Heart left ventricle (tissue), 13 donors: ENCODE results near the gene HNRNPA2B1.

ENCODE experiments used
- POLR2A ChIP-seq, 2 donors: fragments of 450-650 bp; IDR thresholded peaks; one replicate each; pipeline ENCODE4 v1.6.1; 2017; ENCODE audit warnings: antibody characterized with exemption in 2 of 2, mild to moderate bottlenecking in 2 of 2, moderate library complexity in 2 of 2
- TF ChIP-seq, protein P1 (sequence below), 12 donors: fragments of 200-600 bp; sonication (generic) in 4 of 12; IDR thresholded peaks; one replicate each; pipeline versions ENCODE4 v1.5.0 to v1.8.0; 2018 to 2022; ENCODE audit warnings: antibody characterized with exemption in 12 of 12, mild to moderate bottlenecking in 5 of 12
- donor health status: ischemic (EF 13 %, LVEDD 7.1; RV severe dilation, severe dysfunction).
- donor health status: DM: no; HTN: yes; CAD: no.
- donor health status: DM: no; HTN: no; CAD: no.
- donor health status: ischemic (EF 25% LVEDD 6.9; RV normal size, moderate dysfunction).
- donor health status: ischemic (EF 25% LVEDD 5.7; RV mildly dilated, moderate dysfunction).
- donor health status: ischemic (EF 35%, LVEDD 5.7; RV mildly dilated, moderate dysfunction).
- donor health status: nonischemic (EF 11% LVEDD 7.7; RV severe dilation, severe dysfunction).
- donor health status: DM: yes; HTN: yes; CAD: no.
- donor health status: PGD.
- donor health status: ischemic (EF 29% LVEDD 5.4; RV normal size, mild dysfunction).
- donor health status: nonischemic (EF 23%, LVEDD 6.1; RV moderate dilation, normal function).

- TF ChIP-seq, protein P1, sequence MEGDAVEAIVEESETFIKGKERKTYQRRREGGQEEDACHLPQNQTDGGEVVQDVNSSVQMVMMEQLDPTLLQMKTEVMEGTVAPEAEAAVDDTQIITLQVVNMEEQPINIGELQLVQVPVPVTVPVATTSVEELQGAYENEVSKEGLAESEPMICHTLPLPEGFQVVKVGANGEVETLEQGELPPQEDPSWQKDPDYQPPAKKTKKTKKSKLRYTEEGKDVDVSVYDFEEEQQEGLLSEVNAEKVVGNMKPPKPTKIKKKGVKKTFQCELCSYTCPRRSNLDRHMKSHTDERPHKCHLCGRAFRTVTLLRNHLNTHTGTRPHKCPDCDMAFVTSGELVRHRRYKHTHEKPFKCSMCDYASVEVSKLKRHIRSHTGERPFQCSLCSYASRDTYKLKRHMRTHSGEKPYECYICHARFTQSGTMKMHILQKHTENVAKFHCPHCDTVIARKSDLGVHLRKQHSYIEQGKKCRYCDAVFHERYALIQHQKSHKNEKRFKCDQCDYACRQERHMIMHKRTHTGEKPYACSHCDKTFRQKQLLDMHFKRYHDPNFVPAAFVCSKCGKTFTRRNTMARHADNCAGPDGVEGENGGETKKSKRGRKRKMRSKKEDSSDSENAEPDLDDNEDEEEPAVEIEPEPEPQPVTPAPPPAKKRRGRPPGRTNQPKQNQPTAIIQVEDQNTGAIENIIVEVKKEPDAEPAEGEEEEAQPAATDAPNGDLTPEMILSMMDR (IDR thresholded peaks at IDR 0.05) = no peak
- TF ChIP-seq POLR2A (IDR thresholded peaks at IDR 0.05) = no peak
Measured at GRCh38 chr7:26202019-26202990, 1.8 kb upstream of the HNRNPA2B1 start.
